ENCODE results near the gene ALPK1.

DNA sequence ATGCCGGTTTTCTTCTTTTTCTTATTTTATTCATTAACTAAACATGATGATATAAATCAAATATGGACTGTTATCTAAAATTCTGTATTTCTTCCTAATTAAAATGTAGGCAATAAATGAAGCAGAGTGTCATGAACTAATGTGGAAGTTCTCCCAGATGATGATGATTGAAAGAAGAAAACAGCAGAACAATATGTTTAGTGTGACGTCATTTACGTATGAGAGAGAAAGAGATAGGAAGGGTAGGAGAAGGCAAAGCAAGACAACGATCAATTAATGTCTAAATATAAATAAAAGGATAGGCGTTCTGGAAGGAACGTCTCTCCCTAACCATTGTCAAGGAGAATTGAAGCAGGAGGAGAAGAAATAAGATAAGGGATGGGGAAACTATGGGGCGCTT is 113.6 kb downstream of the ALPK1 start:
- TF ChIP-seq GATA2 (IDR thresholded peaks at IDR 0.05; ENCODE audit: low read depth, low read length) (no peak), GATA3 (IDR thresholded peaks at IDR 0.05; ENCODE audit: low read depth, low read length) (no peak)

All from SH-SY5Y (cell line).